ENCODE measurements around the gene RUFY4.

- TF ChIP-seq, protein P1, sequence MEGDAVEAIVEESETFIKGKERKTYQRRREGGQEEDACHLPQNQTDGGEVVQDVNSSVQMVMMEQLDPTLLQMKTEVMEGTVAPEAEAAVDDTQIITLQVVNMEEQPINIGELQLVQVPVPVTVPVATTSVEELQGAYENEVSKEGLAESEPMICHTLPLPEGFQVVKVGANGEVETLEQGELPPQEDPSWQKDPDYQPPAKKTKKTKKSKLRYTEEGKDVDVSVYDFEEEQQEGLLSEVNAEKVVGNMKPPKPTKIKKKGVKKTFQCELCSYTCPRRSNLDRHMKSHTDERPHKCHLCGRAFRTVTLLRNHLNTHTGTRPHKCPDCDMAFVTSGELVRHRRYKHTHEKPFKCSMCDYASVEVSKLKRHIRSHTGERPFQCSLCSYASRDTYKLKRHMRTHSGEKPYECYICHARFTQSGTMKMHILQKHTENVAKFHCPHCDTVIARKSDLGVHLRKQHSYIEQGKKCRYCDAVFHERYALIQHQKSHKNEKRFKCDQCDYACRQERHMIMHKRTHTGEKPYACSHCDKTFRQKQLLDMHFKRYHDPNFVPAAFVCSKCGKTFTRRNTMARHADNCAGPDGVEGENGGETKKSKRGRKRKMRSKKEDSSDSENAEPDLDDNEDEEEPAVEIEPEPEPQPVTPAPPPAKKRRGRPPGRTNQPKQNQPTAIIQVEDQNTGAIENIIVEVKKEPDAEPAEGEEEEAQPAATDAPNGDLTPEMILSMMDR (IDR thresholded peaks at IDR 0.05): no peak
- TF ChIP-seq POLR2A (IDR thresholded peaks at IDR 0.05): no peak
Measured at GRCh38 chr2:218043100-218043499, 26.0 kb upstream of the RUFY4 start.
